Erythroblast (primary cell): ENCODE results near the gene UBASH3B.

Experiments used
- GATA1 ChIP-seq: IDR thresholded peaks from 2 replicates; pipeline ENCODE4 v1.6.1; 2011; ENCODE audit warnings: low read depth, mild to moderate bottlenecking, control low read depth, low read length, moderate library complexity
- POLR2A ChIP-seq: IDR thresholded peaks from 2 replicates; pipeline ENCODE4 v1.6.1; 2011; ENCODE audit warnings: mild to moderate bottlenecking, low read length

GRCh38 chr11:122661182-122661945 is 5.8 kb downstream of the UBASH3B start:
- no peak for TF ChIP-seq POLR2A
- TF ChIP-seq GATA1, result no peak
